NCI-H146 (cell line): ENCODE data around the gene RASL12.
"Not testable (repeated sequence)": the region's sequence is repeated elsewhere in the genome, so short reads cannot be mapped to it uniquely, and the experiment has no call there.

Source experiments
- DNase-seq: peaks from one replicate; lab custom pipeline; 2025; lab: John Stamatoyannopoulos, UW

RASL12 gene

DNA sequence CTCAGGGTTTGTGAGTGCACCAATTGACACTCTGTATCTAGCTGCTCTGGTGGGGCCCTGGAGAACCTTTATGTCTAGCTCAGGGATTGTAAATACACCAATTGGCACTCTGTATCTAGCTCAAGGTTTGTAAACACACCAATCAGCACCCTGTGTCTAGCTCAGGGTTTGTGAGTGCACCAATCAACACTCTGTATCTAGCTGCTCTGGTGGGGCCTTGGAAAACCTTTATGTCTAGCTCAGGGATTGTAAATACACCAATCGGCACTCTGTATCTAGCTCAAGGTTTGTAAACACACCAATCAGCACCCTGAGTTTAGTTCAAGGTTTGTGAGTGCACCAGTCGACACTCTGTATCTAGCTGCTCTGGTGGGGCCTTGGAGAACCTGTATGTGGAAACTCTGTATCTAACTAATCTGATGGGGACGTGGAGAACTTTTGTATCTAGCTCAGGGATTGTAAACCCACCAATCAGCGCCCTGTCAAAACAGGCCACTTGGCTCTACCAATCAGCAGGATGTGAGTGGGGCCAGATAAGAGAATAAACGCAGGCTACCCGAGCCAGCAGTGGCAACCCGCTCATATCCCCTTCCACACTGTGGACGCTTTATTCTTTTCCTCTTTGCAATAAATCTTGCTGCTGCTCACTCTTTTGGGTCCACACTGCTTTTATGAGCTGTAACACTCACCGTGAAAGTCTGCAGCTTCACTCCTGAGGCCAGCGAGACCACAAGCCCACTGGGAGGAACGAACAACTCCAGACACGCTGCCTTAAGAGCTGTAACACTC lies 8.0 kb upstream of the RASL12 start:
- DNase-seq = not testable (repeated sequence)

- not testable (repeated sequence) for DNase-seq
Measured at GRCh38 chr15:65074946-65075345, 7.2 kb upstream of the RASL12 start.

DNA sequence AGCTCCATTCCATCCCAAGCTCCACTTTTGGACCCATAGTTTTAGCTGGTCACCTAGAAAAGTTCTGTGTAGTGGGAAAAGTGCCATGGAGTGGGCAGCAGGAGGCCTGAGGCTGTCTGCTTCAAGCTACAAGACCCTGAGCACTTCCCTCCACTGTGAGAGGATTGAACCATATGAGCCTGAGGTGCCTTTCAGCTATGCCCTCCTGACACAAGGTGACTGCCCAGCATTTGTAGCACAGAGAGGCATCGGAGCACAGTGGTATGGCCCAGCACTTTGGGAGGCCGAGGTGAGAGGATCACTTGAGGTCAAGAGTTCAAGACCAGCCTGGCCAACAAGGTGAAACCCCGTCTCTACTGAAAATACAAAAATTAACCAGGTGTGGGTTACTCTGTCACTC lies 4.8 kb upstream of the RASL12 start:
- no peak for DNase-seq

DNA sequence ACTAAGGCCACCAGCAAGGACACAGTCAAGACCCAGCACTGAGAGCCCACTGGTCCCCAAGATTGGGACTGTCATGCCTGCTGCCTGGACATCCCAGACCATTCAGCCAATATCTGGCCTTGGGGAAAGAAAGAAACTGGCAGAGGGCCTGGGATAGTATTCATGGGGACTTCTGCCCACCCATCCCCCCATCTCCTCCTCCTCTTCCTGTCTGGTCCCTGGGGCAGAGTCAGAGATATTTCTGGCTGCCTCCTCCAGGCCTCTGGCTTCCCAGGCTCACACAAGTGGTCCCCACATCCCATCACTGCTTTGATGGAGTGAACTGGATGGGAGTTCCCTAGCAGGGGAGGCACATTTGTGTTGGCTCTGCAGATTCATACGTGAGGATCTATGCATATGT lies 4.2 kb upstream of the RASL12 start:
- no peak for DNase-seq

DNA sequence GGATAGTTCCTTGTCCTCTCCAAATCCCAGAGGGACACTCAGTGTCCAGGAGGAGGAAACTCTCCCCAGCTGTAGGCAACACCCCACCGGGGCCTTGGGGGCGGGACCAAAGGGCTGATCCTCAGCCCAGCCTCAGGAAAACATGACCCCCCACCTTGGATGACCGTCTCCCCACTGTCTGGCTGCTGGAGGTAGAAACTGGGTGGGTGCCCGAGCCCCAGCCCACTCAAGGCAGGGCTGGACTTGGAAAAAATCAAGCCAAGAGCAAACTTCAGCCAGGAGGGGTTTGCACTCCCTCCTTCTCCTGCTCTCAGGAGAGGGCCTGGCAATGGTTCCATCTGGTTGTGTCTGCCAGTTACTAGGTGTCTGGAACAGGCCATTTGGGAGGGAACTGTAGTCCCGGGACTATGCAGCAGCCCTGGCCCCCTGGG lies 3.6 kb upstream of the RASL12 start:
- DNase-seq = no peak

GRCh38 chr15:65069779-65070546 lies 2.2 kb upstream of the RASL12 start:
- no peak for DNase-seq

- DNase-seq = no peak
Measured at GRCh38 chr15:65069179-65069578, 1.4 kb upstream of the RASL12 start.

DNA sequence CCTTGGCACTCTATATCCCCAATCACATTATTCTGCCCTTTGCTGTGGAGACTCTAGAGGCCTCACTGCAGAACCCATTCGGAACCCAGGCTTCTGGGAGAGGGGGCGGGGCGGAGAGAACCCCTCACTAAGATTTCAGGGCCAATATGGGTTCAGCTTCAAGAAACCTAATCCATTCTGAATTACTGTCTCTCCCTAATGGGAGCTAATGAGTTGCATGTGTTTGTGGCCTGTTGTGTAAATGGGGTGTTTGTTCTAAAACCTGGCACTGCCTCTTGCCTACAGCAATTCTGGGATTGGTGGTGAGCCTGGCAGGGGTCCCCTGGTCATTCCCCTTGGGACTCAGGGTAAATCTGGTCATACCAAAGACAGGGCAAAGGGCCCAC lies 605 bp upstream of the RASL12 start:
- DNase-seq = no peak

- no peak for DNase-seq
Measured at GRCh38 chr15:65067317-65067644, 510 bp downstream of the RASL12 start.

GRCh38 chr15:65066635-65067316 lies 1.0 kb downstream of the RASL12 start:
- DNase-seq = no peak

GRCh38 chr15:65066001-65066634 lies 1.7 kb downstream of the RASL12 start:
- no peak for DNase-seq

DNA sequence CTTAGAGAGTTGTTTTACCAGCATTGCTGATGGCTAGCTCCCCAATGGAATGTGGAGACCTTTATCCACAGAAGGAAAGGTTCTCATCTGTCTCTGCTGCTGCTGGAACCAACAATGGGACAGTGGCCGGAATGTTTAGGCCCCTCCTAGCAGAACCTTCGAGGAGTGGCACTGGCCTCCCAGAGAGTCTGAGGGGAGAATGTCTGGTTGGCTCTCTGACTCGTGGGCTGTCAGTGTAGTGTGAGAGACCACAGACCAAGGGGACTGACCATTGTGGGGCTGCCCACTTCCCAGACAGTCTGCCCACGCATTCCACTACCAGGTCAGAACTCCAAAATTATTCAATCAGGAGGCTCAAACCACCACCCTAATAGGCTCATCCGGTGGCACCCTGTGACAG lies 5.1 kb downstream of the RASL12 start:
- no peak for DNase-seq

GRCh38 chr15:65062061-65062460 lies 5.7 kb downstream of the RASL12 start:
- DNase-seq = no peak

DNA sequence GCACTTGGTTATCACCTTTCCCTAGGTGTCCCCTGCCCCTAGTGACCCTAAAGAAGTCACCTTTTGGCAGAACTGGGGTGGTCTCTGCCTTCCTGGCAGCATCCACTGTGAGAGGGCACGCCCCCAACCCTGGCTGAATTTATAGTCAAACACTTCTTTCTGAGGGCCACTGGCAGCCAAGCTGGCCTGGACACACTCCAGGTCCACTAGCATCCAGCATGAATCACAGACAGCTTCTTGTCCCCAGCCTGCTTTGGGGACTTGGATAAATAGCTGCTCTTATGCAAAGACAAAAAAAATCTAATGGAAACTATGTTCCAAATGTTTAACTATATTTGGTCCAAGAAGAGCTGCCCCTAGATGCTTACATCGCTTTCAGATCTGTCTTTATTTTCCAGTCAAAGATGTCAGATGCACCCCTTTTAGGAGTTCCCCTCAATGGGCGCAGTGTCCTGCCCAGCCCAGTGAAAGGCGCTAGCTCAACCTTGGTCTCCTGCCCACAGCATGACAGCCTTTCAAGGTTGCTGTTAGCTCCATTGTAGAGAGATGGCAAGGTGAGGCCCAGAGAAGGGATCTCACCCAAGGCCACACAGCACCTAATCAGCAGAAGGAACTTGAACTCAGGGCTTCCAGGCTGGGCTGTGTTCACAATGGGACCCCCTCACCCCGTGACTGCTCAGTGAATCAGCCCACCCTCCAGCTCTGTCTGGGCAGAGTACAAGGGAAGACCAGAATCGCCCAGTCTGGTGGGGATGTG lies 7.0 kb downstream of the RASL12 start:
- no peak for DNase-seq

DNA sequence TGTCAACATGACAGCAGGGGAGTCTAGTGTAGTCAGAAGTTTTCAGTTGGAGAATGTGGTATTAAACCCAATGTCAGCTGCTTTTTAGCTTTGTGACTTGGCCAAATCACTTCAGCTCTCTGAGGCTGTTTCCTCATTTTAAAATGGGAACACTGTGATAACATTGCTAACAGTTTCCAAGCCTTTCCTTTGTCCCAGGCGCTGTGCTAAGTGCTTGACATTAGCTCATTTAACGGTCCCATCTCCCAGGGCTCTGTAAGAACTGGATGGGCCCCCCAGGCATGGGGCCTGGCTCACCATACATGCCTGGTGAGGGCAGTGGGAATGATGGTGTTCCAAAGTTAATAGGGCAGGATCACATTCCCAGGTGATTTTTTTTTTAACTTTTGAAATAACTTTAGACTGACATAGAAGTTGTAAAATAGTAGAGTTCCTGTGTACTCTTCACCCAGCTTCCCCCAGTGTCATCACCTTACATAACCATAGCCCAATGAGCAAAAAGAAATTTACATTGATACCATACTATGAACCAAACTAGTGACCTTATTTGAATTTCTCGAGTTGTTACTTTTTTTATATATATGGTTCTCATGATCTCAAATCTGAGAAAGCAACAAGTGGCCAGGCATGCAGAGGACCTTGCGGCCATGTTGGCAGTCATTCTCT lies 7.7 kb downstream of the RASL12 start:
- DNase-seq = no peak

GRCh38 chr15:65059369-65059750 lies 8.4 kb downstream of the RASL12 start:
- DNase-seq = no peak

GRCh38 chr15:65058394-65059368 lies 9.1 kb downstream of the RASL12 start:
- DNase-seq = peak; percentile 4

DNA sequence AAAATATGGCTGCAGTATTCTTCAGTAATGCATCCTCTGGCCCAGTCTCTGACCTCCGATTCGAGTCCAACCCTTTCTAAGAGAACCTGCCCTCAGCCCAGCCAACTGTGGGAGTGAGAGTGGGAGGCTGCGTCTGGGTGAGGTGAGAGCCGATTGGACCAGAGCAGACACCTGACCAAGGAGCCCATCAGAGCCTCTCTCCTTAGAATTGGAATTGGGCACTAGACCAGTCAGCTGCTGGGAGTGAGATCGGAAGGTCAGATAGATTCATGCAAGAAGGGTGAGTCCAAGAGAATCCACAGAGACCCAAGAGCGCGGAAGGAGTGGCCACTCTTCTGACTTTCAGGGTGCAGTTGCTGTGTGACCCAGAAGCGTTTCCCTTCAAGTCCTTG lies 10.2 kb downstream of the RASL12 start:
- no peak for DNase-seq

DNA sequence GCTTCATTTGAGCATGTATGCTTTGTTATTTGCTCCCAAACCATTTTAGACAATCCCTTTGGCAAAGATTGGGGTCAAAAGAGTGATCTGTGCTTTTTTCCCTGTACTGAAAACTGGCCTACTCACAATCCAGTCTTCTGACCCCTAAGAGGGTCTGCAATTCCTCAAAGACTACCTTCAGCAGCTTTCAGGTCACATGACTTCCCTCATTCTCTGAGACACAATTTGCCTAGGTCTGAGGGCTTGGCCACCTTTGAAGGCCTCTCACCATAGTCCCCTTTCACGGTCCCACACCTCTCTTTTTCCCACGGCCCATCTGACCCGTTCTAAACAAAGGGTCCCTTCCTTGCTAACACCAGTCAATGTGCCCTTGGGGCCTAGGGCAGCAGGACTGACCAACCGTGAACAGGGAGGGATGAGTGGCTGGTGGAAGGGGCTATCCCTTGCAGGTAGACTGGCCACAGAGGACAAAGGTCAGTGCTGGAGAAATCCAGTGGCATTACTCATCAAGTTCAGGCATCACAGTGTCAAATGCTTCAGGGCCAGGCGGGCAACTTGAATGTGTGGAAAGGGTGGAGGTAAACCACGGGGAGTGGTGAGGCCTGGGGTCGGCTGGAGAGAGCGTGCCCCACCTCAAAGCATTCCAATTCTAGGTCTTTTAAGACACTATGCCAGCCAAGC lies 10.8 kb downstream of the RASL12 start:
- DNase-seq = no peak

DNA sequence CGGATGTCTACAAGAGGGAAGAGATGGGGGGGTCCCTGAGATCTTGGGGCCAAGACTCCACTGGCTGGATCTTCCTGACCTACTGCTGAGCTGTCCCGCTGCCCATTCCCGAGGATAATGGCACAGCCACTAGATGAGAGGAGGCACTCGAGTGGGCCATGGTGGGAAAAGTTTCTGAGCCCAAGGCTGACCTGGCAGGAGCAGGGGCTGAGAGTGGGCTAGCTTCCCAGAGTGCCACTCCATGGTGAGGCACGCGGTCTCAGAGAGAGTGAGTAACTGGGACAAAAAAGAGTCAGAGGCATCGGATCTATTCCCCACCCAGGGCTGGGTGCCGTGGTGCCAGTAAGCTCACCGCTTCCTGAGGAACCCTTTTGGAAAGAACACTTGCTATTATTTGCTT lies 11.7 kb downstream of the RASL12 start:
- no peak for DNase-seq
